ENCODE data around the gene ATG2A.

The ATG2A gene

GRCh38 chr11:64923944-64924909 lies 7.2 kb upstream of the ATG2A start, which contains the start of gene PPP2R5B:
Gene PPP2R5B (plus strand): TSS chr11:64924689. CDS start chr11:64925735, 1,046 bp downstream.
- TF ChIP-seq CTCF (IDR thresholded peaks at IDR 0.05; ENCODE audit: low read depth, low read length) = no peak
- peak within 1 kb of the TSS; percentile 93 for H3K4me3 ChIP-seq (ENCODE audit: low read depth, low read length)

GRCh38 chr11:64923151-64923661 lies 6.2 kb upstream of the ATG2A start:
- H3K4me3 ChIP-seq (ENCODE audit: low read depth, low read length) = no peak overlapping the region

GRCh38 chr11:64921384-64921783 lies 4.4 kb upstream of the ATG2A start:
- no peak for TF ChIP-seq CTCF (IDR thresholded peaks at IDR 0.05; ENCODE audit: low read depth, low read length)
- no peak overlapping the region for H3K4me3 ChIP-seq (ENCODE audit: low read depth, low read length)

More at GRCh38 chr11:64923151-64923661, 6.2 kb upstream of the ATG2A start:
- no peak for TF ChIP-seq CTCF (IDR thresholded peaks at IDR 0.05; ENCODE audit: low read depth, low read length)

- TF ChIP-seq CTCF (IDR thresholded peaks at IDR 0.05; ENCODE audit: low read depth, low read length) = no peak
- H3K4me3 ChIP-seq (ENCODE audit: low read depth, low read length) = no peak overlapping the region
Observed at GRCh38 chr11:64920124-64920523, 3.1 kb upstream of the ATG2A start.

- TF ChIP-seq CTCF (IDR thresholded peaks at IDR 0.05; ENCODE audit: low read depth, low read length) = no peak
- no peak overlapping the region for H3K4me3 ChIP-seq (ENCODE audit: low read depth, low read length)
Observed at GRCh38 chr11:64919627-64920026, 2.6 kb upstream of the ATG2A start.

- TF ChIP-seq CTCF (IDR thresholded peaks at IDR 0.05; ENCODE audit: low read depth, low read length) = 0 out of 2 replicates have a peak, but pooled peaks have one; percentile 6
Observed at GRCh38 chr11:64918017-64918416, 1.0 kb upstream of the ATG2A start.

GRCh38 chr11:64917663-64917995 lies 620 bp upstream of the ATG2A start:
- TF ChIP-seq CTCF (IDR thresholded peaks at IDR 0.05; ENCODE audit: low read depth, low read length) = no peak
- H3K4me3 ChIP-seq (ENCODE audit: low read depth, low read length) = peak overlapping the region; percentile 76

More at GRCh38 chr11:64918017-64918416, 1.0 kb upstream of the ATG2A start:
- peak overlapping the region; percentile 76 for H3K4me3 ChIP-seq (ENCODE audit: low read depth, low read length)

Measured in WI38 (cell line).